NB4 (cell line): ENCODE results near the gene ZNF358.
A peak's percentile ranks its signal among the peaks of the same experiment; 100 is the strongest.

Source experiments
- DNase-seq: peaks from one replicate; pipeline ENCODE4 v3.0.0; 2010; ENCODE audit warnings: low read depth
- H3K4me3 ChIP-seq: one replicate; pipeline ENCODE4 v1.5.1; 2011; ENCODE audit warnings: mild to moderate bottlenecking, low read depth, low read length, moderate library complexity
- CTCF ChIP-seq: IDR thresholded peaks from one replicate; pipeline ENCODE4 v1.5.1; 2012; ENCODE audit warnings: low read depth, low read length
- MAX ChIP-seq: IDR thresholded peaks from 2 replicates; pipeline ENCODE4 v1.6.1; 2011; ENCODE audit warnings: low read depth, low read length
- MYC ChIP-seq: IDR thresholded peaks from 2 replicates; pipeline ENCODE4 v1.6.1; 2011; ENCODE audit warnings: low read depth, low read length
- POLR2A ChIP-seq: IDR thresholded peaks from 2 replicates; pipeline ENCODE4 v1.6.1; 2011; ENCODE audit warnings: mild to moderate bottlenecking; ENCODE audit not compliant: insufficient read length; ENCODE audit errors: extremely low read depth

The ZNF358 gene

GRCh38 chr19:7483720-7484201 is 32.1 kb upstream of the ZNF358 start:
- H3K4me3 ChIP-seq = no peak overlapping the region
- peak; percentile 80 for DNase-seq
- TF ChIP-seq CTCF = no peak
- no peak for TF ChIP-seq POLR2A
- TF ChIP-seq MAX = 0 out of 2 replicates have a peak, but pooled peaks have one; percentile 55
- peak; percentile 63 for TF ChIP-seq MYC

DNA sequence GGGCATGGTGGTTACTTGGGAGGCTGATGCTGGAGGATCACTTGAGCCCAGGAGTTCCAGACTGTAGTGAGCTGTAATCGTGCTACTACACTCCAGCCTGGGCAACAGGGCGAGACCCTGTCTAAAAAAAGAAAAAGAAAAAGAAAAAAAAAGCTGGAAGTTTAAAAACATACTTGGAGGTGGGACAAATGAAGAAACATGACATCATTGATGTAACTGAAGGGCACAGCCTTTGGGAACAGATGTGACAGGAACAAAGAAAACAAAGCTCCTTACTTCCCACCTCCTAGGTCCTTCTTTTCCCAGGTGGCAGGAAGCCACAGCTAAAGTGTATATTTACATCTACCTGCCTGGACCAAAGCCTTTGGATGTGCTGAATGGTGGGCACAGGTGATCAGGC is 29.0 kb upstream of the ZNF358 start:
- no peak overlapping the region for H3K4me3 ChIP-seq
- DNase-seq = no peak
- TF ChIP-seq POLR2A (no peak), MAX (no peak), CTCF (no peak), MYC (no peak)

GRCh38 chr19:7488736-7489353 is 27.1 kb upstream of the ZNF358 start, which contains the start of gene PEX11G:
PEX11G (minus strand) TSS chr19:7489035; CDS start chr19:7489010, 25 bp downstream.
- peak within 1 kb of the TSS; percentile 54 for H3K4me3 ChIP-seq
- TF ChIP-seq MYC (no peak), CTCF (no peak), MAX (no peak), POLR2A (no peak)
- DNase-seq = peak; percentile 77

DNA sequence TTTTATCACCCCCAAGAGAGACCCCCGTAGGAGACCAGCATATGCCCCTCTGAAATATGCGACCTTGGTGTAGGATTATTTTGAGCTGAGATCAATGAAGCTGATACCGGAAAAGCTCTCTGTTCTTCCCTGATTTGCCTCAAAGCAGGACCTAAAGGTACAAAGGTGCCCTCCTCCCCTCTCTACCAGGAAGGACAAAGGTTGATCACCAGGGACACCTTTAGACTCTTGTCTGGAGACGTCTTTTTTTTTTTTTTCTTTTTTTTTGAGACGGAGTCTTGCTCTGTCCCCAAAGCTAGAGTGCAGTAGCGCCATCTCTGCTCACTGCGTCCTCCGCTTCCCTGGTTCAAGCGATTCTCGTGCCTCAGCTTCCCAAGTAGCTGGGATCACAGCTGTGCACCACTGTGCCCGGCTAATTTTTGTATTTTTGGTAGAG is 26.3 kb upstream of the ZNF358 start:
- no peak overlapping the region for H3K4me3 ChIP-seq
- no peak for TF ChIP-seq MYC
- TF ChIP-seq MAX = no peak
- TF ChIP-seq POLR2A = no peak
- TF ChIP-seq CTCF = no peak
- no peak for DNase-seq

DNA sequence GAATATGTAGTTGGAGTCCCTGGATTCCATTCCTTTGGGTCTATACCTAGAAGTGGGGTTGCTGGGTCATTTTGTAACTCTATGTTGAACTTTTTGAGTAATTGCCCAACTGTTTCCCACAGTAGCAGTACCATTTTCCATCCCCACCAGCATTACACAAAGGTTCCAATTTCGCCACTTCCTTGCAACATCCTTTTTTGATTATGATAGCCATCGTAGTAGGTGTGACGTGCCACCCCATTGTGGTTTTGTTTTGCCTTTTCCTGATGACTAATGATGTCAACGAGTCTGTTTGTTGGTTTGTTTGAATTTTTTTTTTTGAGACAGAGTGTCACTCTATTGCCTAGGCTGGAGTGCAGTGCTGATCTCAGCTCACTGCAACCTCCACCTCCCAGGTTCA is 23.8 kb upstream of the ZNF358 start:
- peak; percentile 98 for DNase-seq
- H3K4me3 ChIP-seq = peak overlapping the region; percentile 18
- TF ChIP-seq MAX (no peak), MYC (peak; percentile 49; the same call in 1 of the 2 replicates)

DNA sequence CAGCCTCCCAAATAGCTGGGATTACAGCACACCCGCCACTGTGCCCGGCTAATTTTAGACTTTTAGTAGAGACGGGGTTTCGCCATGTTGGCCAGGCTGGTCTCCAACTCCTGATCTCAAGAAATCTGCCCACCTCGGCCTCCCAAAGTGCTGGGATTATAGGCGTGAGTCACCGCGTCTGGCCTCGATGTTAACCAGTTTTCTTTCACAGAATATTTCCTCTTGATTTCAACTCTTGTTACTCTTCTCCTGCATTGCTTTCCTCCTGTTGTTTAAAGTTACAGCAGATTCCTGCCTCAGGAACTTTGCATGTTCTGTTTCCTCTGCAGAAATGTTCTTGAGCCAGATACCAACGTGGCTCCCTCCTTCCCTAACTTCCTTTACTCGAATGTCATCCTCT is 23.3 kb upstream of the ZNF358 start:
- no peak for DNase-seq
- H3K4me3 ChIP-seq = peak overlapping the region; percentile 23
- TF ChIP-seq POLR2A = no peak
- no peak for TF ChIP-seq MYC
- TF ChIP-seq MAX = no peak
